Activated CD8-positive, alpha-beta T cell treated with anti-CD3 and anti-CD28 coated beads for 36 hours (primary cell): ENCODE results near the gene CCDC85A. TPM values are rescaled to one million over a fixed set of nuclear protein-coding genes. Genes with fewer than 3 reads are reported as not detected.

Experiments
- ATAC-seq: fragments of 200-7000 bp; cut with Tn5 transposase; one replicate; pipeline ENCODE4 v1.10.0; 2021; ENCODE audit warnings: mild to moderate bottlenecking, moderate library complexity
- CTCF ChIA-PET: fragments of 350-600 bp; sonication (Branson Sonifier 250); formaldehyde crosslinking; loops from one replicate; lab custom pipeline; 2021; ENCODE audit warnings: antibody characterized with exemption; lab: Charles Lee
- POLR2A ChIA-PET: fragments of 350-600 bp; sonication (Branson Sonifier 250); formaldehyde crosslinking; loops from one replicate; lab custom pipeline; 2021; ENCODE audit warnings: antibody characterized with exemption; lab: Charles Lee
- DNase-seq: peaks from one replicate; pipeline ENCODE4 v3.0.0-alpha.2; 2020
- H3K27ac Mint-ChIP-seq: one replicate; pipeline ENCODE4 v1.8.0; 2021; ENCODE audit warnings: mild to moderate bottlenecking, mixed read lengths
- H3K27me3 Mint-ChIP-seq: one replicate; pipeline ENCODE4 v1.8.0; 2021; ENCODE audit warnings: mixed read lengths
- H3K36me3 Mint-ChIP-seq: one replicate; pipeline ENCODE4 v1.8.0; 2021; ENCODE audit warnings: low read depth, mixed read lengths
- H3K4me1 Mint-ChIP-seq: one replicate; pipeline ENCODE4 v1.8.0; 2021; ENCODE audit warnings: low read depth, mixed read lengths
- H3K4me3 Mint-ChIP-seq: one replicate; pipeline ENCODE4 v1.8.0; 2021; ENCODE audit warnings: mild to moderate bottlenecking, moderate library complexity, mixed read lengths
- H3K9me3 Mint-ChIP-seq: one replicate; pipeline ENCODE4 v1.8.0; 2021; ENCODE audit warnings: mixed read lengths
- CTCF ChIP-seq: fragments of 200-600 bp; IDR thresholded peaks from one replicate; pipeline ENCODE4 v1.8.0; 2022; ENCODE audit warnings: antibody characterized with exemption, mild to moderate bottlenecking
- intact Hi-C: fragments of 100-400 bp; cut with micrococcal nuclease; formaldehyde crosslinking; loops from one replicate; pipeline ENCODE4 v1.10.0; 2022
- total RNA-seq, 2 experiments: library from RNA; stranded (reverse); gene quantifications; one replicate each; pipeline ENCODE4 v1.2.3, GENCODE V29; 2021

The CCDC85A gene
- total RNA-seq, 2 experiments from 2014 or later: not detected

GRCh38 chr2:56222481-56222880, 38.7 kb downstream of the CCDC85A start:
- DNase-seq (no peak), ATAC-seq (no peak)
- CTCF ChIA-PET: no interaction called here
- H3K36me3 Mint-ChIP-seq: no peaks in the 10 kb centered on the region
- no peaks in the 10 kb centered on the region for H3K27me3 Mint-ChIP-seq
- TF ChIP-seq CTCF: no peak
- no peak overlapping the region for H3K4me3 Mint-ChIP-seq
- no peaks in the 10 kb centered on the region for H3K4me1 Mint-ChIP-seq
- H3K9me3 Mint-ChIP-seq: no peaks in the 10 kb centered on the region
- POLR2A ChIA-PET: no interaction called here
- intact Hi-C loops: no loop called here
- no peak overlapping the region for H3K27ac Mint-ChIP-seq

- H3K36me3 Mint-ChIP-seq: no peaks in the 10 kb centered on the region
- H3K9me3 Mint-ChIP-seq: no peaks in the 10 kb centered on the region
- no peaks in the 10 kb centered on the region for H3K27me3 Mint-ChIP-seq
- POLR2A ChIA-PET: no interaction called here
- H3K27ac Mint-ChIP-seq: no peak overlapping the region
- TF ChIP-seq CTCF: no peak
- no peak for DNase-seq
- intact Hi-C loops: no loop called here
- no peak for ATAC-seq
- no peaks in the 10 kb centered on the region for H3K4me1 Mint-ChIP-seq
- no peak overlapping the region for H3K4me3 Mint-ChIP-seq
- CTCF ChIA-PET: no interaction called here
Measured at GRCh38 chr2:56224316-56224715, 40.5 kb downstream of the CCDC85A start.

- no peaks in the 10 kb centered on the region for H3K4me1 Mint-ChIP-seq
- H3K4me3 Mint-ChIP-seq: no peak overlapping the region
- no peak overlapping the region for H3K27ac Mint-ChIP-seq
- ATAC-seq (no peak), DNase-seq (no peak)
- H3K36me3 Mint-ChIP-seq: no peaks in the 10 kb centered on the region
- intact Hi-C loops: no loop called here
- ChIA-PET CTCF (no interaction called here), POLR2A (no interaction called here)
- H3K9me3 Mint-ChIP-seq: no peaks in the 10 kb centered on the region
- TF ChIP-seq CTCF: no peak
- no peaks in the 10 kb centered on the region for H3K27me3 Mint-ChIP-seq
Measured at GRCh38 chr2:56227811-56228210, 44.0 kb downstream of the CCDC85A start.

GRCh38 chr2:56229397-56230060, 45.7 kb downstream of the CCDC85A start:
- ATAC-seq (no peak), DNase-seq (no peak)
- Mint-ChIP-seq H3K27ac (no peak overlapping the region), H3K36me3 (no peaks in the 10 kb centered on the region), H3K27me3 (no peaks in the 10 kb centered on the region), H3K4me1 (no peaks in the 10 kb centered on the region), H3K9me3 (no peaks in the 10 kb centered on the region), H3K4me3 (no peak overlapping the region)
- intact Hi-C loops: no loop called here
- POLR2A ChIA-PET: no interaction called here
- CTCF ChIA-PET: no interaction called here
- TF ChIP-seq CTCF: no peak

- POLR2A ChIA-PET: no interaction called here
Measured at GRCh38 chr2:56230156-56230555, 46.4 kb downstream of the CCDC85A start.

More at GRCh38 chr2:56230156-56230555, 46.4 kb downstream of the CCDC85A start:
- no peaks in the 10 kb centered on the region for H3K9me3 Mint-ChIP-seq
- H3K4me1 Mint-ChIP-seq: no peaks in the 10 kb centered on the region
- CTCF ChIA-PET: no interaction called here
- H3K27me3 Mint-ChIP-seq: no peaks in the 10 kb centered on the region
- H3K27ac Mint-ChIP-seq: no peak overlapping the region
- DNase-seq: no peak
- ATAC-seq: no peak
- H3K4me3 Mint-ChIP-seq: no peak overlapping the region
- H3K36me3 Mint-ChIP-seq: no peaks in the 10 kb centered on the region
- TF ChIP-seq CTCF: no peak
- intact Hi-C loops: no loop called here
